OCI-LY1 (cell line): ENCODE measurements around the gene LRRC8E.
"Not testable (repeated sequence)": the region's sequence is repeated elsewhere in the genome, so short reads cannot be mapped to it uniquely, and the experiment has no call there.

Experiments used
- EZH2 ChIP-seq: fragments of 200-600 bp; sonication (generic), shearing (Covaris generic); IDR thresholded peaks from 2 replicates; pipeline ENCODE4 v1.8.0; 2017; ENCODE audit warnings: borderline replicate concordance, mixed run types, mild to moderate bottlenecking, antibody characterized with exemption, low read length, moderate library complexity, mixed read lengths
- TF ChIP-seq, protein P1 (sequence below): fragments of 200-600 bp; sonication (generic), shearing (Covaris generic); IDR thresholded peaks from 2 replicates; pipeline ENCODE4 v1.5.1; 2017; ENCODE audit warnings: mild to moderate bottlenecking, antibody characterized with exemption, low read length, moderate library complexity, mixed read lengths

DNA sequence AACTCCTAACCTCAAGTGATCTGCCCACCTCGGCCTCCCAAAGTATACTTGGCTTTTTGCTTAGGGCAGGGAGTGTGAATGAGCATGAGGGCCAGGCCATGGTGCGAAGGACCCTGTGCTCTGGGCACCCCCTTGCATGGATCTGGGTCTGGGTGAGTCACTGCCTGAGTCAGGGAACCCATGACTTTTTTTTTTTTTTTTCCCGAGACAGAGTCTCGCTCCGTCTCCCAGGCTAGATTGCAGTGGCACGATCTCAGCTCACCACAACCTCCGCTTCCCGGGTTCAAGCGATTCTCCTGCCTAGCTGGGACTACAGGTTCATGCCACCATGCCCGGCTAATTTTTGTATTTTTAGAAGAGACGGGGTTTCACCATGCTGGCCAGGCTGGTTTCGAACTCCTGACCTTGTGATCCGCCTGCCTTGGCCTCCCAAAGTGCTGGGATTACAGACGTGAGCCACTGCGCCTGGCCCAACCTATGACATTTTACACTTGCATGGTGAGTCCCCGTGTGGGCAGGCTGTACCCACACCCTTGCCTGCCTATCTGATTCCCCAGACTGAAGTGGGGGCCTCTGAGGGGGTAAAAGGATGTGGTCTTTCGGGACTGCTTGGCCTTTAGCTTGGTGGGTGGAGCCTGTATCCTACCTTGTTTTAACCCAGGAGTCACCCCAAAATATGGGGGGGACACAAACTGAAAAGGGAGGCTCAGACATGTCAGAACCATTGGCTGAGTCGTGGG, 5.2 kb downstream of the LRRC8E start:
- not testable (repeated sequence) for TF ChIP-seq EZH2
- TF ChIP-seq, protein P1, sequence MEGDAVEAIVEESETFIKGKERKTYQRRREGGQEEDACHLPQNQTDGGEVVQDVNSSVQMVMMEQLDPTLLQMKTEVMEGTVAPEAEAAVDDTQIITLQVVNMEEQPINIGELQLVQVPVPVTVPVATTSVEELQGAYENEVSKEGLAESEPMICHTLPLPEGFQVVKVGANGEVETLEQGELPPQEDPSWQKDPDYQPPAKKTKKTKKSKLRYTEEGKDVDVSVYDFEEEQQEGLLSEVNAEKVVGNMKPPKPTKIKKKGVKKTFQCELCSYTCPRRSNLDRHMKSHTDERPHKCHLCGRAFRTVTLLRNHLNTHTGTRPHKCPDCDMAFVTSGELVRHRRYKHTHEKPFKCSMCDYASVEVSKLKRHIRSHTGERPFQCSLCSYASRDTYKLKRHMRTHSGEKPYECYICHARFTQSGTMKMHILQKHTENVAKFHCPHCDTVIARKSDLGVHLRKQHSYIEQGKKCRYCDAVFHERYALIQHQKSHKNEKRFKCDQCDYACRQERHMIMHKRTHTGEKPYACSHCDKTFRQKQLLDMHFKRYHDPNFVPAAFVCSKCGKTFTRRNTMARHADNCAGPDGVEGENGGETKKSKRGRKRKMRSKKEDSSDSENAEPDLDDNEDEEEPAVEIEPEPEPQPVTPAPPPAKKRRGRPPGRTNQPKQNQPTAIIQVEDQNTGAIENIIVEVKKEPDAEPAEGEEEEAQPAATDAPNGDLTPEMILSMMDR = not testable (repeated sequence)
